ENCODE data around the gene TNPO2. TPM values are rescaled to one million over a fixed set of nuclear protein-coding genes. Genes with fewer than 3 reads are reported as not detected.

The TNPO2 gene
- total and polyA plus RNA-seq, 12 donors: 24.5 to 104 (median 74.4) TPM

GRCh38 chr19:12657966-12658365 is 65.8 kb downstream of the TNPO2 start:
- Histone ChIP-seq H3K4me1 (replicated peaks in 1 of 2) (no peaks in the 10 kb centered on the region), H3K27me3 (no peaks in the 10 kb centered on the region), H3K9me3 (replicated peaks in 1 of 3) (no peaks in the 10 kb centered on the region), H3K36me3 (replicated peaks in 1 of 2) (peaks cover 0 to 48% of the 10 kb centered on the region in 2 donors), H3K4me3 (no peak overlapping the region), H3K27ac (no peak overlapping the region)
- WGBS, 4 donors: 90 to 97% (median 96%) methylated on average over 19 to 22 of the region's 22 CpGs
- intact Hi-C loops (cut with DNase I): no loop called here
- no peak for TF ChIP-seq POLR2A (IDR thresholded peaks at IDR 0.05)
- TF ChIP-seq CTCF (IDR thresholded peaks at IDR 0.05): no peak
- no peak for DNase-seq

GRCh38 chr19:12656899-12657571 is 66.7 kb downstream of the TNPO2 start:
- no peak overlapping the region for H3K27ac ChIP-seq
- no peak overlapping the region for H3K4me3 ChIP-seq
- H3K36me3 ChIP-seq (replicated peaks in 1 of 2): peaks cover 0 to 38% of the 10 kb centered on the region in 2 donors
- no peak for DNase-seq
- no peaks in the 10 kb centered on the region for H3K27me3 ChIP-seq
- H3K9me3 ChIP-seq (replicated peaks in 1 of 3): no peaks in the 10 kb centered on the region
- no peaks in the 10 kb centered on the region for H3K4me1 ChIP-seq (replicated peaks in 1 of 2)
- TF ChIP-seq POLR2A (IDR thresholded peaks at IDR 0.05) (no peak), CTCF (IDR thresholded peaks at IDR 0.05) (no peak)
- intact Hi-C loops (cut with DNase I): no loop called here
- 53 to 71% (median 61%) methylated on average over 35 to 50 of the region's 50 CpGs for WGBS, 4 donors

- WGBS, 4 donors: 88 to 94% (median 91%) methylated on average over 8 of the region's 8 CpGs
- H3K9me3 ChIP-seq (replicated peaks in 1 of 3): no peaks in the 10 kb centered on the region
- no peak overlapping the region for H3K27ac ChIP-seq
- no peak overlapping the region for H3K4me3 ChIP-seq
- TF ChIP-seq POLR2A (IDR thresholded peaks at IDR 0.05): no peak
- TF ChIP-seq CTCF (IDR thresholded peaks at IDR 0.05): no peak
- H3K36me3 ChIP-seq (replicated peaks in 1 of 2): peaks cover 0 to 32% of the 10 kb centered on the region in 2 donors
- H3K4me1 ChIP-seq (replicated peaks in 1 of 2): no peaks in the 10 kb centered on the region
- DNase-seq: no peak
- no peaks in the 10 kb centered on the region for H3K27me3 ChIP-seq
- intact Hi-C loops (cut with DNase I): no loop called here
These were observed 68.2 kb downstream of the TNPO2 start for GRCh38 chr19:12655546-12655945.

- no peaks in the 10 kb centered on the region for H3K27me3 ChIP-seq
- no peak overlapping the region for H3K27ac ChIP-seq
- H3K9me3 ChIP-seq (replicated peaks in 1 of 3): no peaks in the 10 kb centered on the region
- H3K36me3 ChIP-seq (replicated peaks in 1 of 2): peaks cover 0 to 24% of the 10 kb centered on the region in 2 donors
- DNase-seq: no peak
- TF ChIP-seq POLR2A (IDR thresholded peaks at IDR 0.05): no peak
- TF ChIP-seq CTCF (IDR thresholded peaks at IDR 0.05): no peak
- H3K4me3 ChIP-seq: no peak overlapping the region
- 90 to 93% (median 92%) methylated on average over 6 of the region's 6 CpGs for WGBS, 4 donors
- H3K4me1 ChIP-seq (replicated peaks in 1 of 2): peaks cover 8 to 13% of the 10 kb centered on the region in 2 donors
- intact Hi-C loops (cut with DNase I): no loop called here
These were observed 71.5 kb downstream of the TNPO2 start for GRCh38 chr19:12652219-12652618.

Measured in adrenal gland (tissue), 12 donors.